ENCODE measurements around the gene BICD2. TPM values are rescaled to one million over a fixed set of nuclear protein-coding genes. Genes with fewer than 3 reads are reported as not detected.

Gene BICD2
- total and polyA plus RNA-seq, 10 donors: 9.4 to 55.7 (median 35.9) TPM

GRCh38 chr9:92737216-92737606, 27.4 kb downstream of the BICD2 start:
- Histone ChIP-seq H3K4me3 (no peak overlapping the region), H3K9me3 (no peaks in the 10 kb centered on the region), H3K27me3 (replicated peaks in 1 of 7) (no peaks in the 10 kb centered on the region), H3K36me3 (peaks cover 0 to 6% (median 0%) of the 10 kb centered on the region in 6 donors), H3K27ac (peak overlapping the region in 1 of 8 donors; percentile 92), H3K4me1 (peaks cover 12 to 93% (median 77%) of the 10 kb centered on the region in 6 donors)
- no peak for TF ChIP-seq POLR2A (IDR thresholded peaks at IDR 0.05)
- TF ChIP-seq POLR2AphosphoS5 (IDR thresholded peaks at IDR 0.05): no peak
- no peak for TF ChIP-seq CTCF (IDR thresholded peaks at IDR 0.05 in 8 of 11, conservative IDR thresholded peaks at IDR 0.05 in 3 of 11)
- WGBS, 5 donors: 78 to 90% (median 84%) methylated on average over 6 of the region's 6 CpGs
- peak; percentile 20 for DNase-seq
- intact Hi-C loops (cut with DNase I; ENCODE audit: low total_unique reads): no loop called here

- Histone ChIP-seq H3K9me3 (no peaks in the 10 kb centered on the region), H3K27me3 (replicated peaks in 1 of 7) (no peaks in the 10 kb centered on the region), H3K4me3 (no peak overlapping the region), H3K4me1 (peaks cover 12 to 93% (median 75%) of the 10 kb centered on the region in 6 donors), H3K27ac (peak overlapping the region in 1 of 8 donors; percentile 92), H3K36me3 (peaks cover 0 to 6% (median 0%) of the 10 kb centered on the region in 6 donors)
- intact Hi-C loops (cut with DNase I; ENCODE audit: low total_unique reads): no loop called here
- 91 to 96% (median 95%) methylated on average over 7 to 9 of the region's 9 CpGs for WGBS, 5 donors
- peak; percentile 36 for DNase-seq
- TF ChIP-seq POLR2AphosphoS5 (IDR thresholded peaks at IDR 0.05) (no peak), POLR2A (IDR thresholded peaks at IDR 0.05) (no peak), CTCF (IDR thresholded peaks at IDR 0.05 in 8 of 11, conservative IDR thresholded peaks at IDR 0.05 in 3 of 11) (no peak)
These were observed 27.9 kb downstream of the BICD2 start for GRCh38 chr9:92736563-92737215.

DNA sequence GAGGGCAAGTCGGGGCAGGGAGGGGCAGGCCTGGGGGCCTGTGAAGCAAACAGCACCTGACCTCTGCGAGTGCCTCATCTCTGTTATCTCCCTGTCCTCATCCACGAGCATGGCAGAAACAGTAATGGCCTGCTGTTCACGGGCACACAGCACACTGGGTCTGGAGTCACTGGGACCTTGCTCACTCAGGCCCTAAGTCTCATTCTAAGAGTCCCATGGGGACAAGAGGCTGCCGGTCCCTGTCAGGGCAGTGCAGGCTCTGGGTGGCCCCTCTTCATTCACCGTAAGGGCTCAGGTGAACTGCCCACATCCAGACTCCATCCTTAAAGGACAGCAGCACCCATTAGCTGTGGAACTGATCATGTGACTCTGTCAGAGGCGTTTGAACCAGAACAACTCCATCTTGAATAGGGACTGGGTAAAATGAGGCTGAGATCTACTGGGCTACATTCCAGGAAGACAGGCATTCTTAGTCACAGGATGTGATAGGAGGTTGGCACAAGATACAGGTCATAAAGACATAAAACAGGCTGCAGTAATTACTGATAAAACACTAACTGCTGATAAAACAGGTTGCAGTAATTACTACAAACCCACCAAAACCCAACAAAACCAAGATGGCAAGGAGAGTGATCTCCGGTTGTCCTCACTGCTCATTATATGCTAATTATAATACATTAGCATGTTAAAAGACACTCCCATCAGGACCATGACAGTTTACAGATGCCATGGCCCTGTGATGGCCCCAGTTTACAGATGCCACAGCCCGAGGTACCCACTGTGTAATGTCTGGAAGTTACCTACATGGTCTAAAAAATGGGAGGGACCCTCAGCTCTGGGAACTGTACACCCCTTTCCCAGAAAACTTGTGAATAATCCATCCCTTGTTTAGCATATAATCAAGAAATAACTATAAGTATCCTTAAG, 28.7 kb downstream of the BICD2 start:
- Histone ChIP-seq H3K27me3 (replicated peaks in 1 of 7) (no peaks in the 10 kb centered on the region), H3K9me3 (no peaks in the 10 kb centered on the region), H3K36me3 (peaks cover 0 to 8% (median 0%) of the 10 kb centered on the region in 6 donors), H3K4me3 (no peak overlapping the region), H3K4me1 (peaks cover 11 to 93% (median 73%) of the 10 kb centered on the region in 6 donors), H3K27ac (peak overlapping the region in 1 of 8 donors; percentile 67)
- WGBS, 5 donors: 74 to 89% (median 83%) methylated on average over 6 to 9 of the region's 9 CpGs
- no peak for TF ChIP-seq POLR2A (IDR thresholded peaks at IDR 0.05)
- no peak for TF ChIP-seq CTCF (IDR thresholded peaks at IDR 0.05 in 8 of 11, conservative IDR thresholded peaks at IDR 0.05 in 3 of 11)
- no peak for TF ChIP-seq POLR2AphosphoS5 (IDR thresholded peaks at IDR 0.05)
- intact Hi-C loops (cut with DNase I; ENCODE audit: low total_unique reads): no loop called here
- peak; percentile 47 for DNase-seq
